SIG-M5 (cell line): ENCODE measurements around the gene CFAP100.

Experiments
- DNase-seq: peaks from one replicate; lab custom pipeline; 2025; lab: John Stamatoyannopoulos, UW

CFAP100 gene

DNA sequence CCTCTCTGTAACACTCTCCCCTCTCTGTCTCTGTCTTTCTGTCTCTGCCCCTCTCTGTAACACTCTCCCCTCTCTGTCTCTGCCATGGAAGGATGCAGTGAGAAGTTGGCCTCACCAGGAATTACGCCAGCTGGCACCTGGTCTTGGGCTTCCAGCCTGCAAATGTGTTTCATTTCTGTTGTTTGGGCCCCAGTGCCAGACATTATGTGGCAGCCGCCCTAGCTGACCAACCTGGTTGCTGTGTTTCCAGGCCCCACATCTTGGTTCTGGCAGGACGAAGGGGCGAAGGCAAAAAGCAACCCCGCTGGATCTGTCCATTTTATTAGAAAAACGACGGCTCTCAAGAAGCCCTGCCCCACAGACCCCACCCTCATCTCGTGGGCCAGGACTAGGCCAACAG is 86.2 kb downstream of the CFAP100 start:
- no peak for DNase-seq

DNA sequence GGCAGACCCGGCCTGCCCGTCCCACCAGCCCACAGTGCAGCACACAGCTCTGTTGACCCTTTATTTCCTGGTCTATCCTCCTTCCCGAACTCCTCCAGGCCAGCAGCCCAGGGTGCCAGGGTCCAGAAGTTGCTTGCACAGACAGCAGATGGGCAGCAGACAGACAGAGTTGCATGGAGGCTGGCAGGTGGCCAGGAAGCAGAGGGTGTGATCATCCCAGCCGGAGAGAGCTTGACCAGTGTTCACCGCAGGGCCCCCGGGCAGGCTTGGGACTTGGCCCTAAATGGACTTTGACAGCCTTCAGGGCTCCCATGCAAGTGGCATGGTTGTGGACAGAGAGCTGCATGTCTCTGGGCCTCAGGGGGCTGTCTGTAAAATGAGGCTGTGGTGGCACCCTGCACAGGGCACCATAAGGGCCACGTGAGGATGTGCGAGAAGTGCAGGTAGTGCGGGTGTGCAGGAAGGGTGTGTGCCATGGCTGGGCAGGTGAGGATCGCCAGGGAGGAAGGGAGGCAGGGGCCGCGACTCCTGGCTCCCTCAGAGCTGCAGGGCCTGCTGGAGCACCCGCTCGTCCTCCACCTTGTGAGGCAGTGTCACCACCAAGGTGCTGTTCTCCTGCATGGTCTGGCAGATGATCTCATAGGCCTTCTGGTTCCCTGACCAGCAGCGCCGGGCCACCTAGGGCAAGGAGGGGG is 87.2 kb downstream of the CFAP100 start:
- DNase-seq, result no peak

DNA sequence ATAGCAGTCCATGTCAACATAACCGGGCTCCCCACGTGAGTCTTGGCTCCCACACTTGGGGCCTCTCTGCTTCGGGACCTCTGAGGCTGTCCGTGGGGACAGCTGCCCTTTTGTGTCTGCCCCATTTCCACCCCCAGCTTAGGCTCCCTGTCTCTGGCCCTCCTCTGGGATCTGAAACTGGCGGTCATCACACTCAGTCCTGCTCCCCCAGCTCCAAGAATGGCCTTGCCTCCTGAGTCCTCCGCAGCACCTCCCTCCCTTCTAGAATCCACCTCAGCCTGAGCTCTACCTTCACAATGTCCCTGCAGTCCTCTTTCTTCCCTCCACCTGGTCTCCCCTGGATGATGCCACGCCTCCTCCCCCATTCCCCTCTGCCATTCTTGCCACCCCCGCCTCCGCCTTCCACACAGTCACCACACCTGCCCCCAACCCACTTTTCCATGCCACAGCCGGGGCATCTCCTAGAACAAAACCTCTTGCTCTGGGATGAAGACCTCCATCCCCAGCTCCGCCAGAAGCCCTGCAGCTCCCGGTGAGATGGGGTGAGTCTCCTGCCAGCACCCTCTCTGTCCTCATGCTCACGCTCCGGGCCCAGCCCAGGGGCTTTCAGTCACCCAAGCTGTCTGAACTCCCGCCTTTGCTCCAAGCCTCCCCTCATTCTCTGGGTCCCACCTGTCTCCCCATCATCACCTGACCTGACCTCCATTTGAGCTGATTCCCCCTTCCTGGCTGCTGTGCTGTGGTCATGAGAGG is 88.0 kb downstream of the CFAP100 start:
- DNase-seq, result no peak

DNA sequence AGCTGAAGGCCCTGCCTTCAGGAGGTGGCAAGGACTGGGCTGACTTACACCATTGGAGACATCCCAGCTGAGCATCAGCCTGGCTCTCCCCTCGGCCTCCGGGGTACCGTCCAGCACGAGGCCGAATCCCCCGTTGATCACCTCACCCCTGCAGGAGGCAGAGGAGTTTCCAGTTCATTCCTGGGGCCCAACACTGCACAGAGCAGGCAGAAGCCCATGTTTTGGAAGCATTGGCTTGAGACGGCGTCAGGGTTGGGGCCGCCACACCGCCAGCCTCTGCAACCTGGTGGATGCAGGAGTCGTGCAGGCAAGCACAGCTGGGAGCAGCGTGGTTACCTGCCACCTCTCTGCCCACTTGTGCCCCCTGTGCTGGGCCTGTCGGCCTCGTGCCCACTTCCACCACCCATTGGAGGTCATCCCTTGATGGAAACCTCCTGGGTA is 88.6 kb downstream of the CFAP100 start:
- no peak for DNase-seq

DNA sequence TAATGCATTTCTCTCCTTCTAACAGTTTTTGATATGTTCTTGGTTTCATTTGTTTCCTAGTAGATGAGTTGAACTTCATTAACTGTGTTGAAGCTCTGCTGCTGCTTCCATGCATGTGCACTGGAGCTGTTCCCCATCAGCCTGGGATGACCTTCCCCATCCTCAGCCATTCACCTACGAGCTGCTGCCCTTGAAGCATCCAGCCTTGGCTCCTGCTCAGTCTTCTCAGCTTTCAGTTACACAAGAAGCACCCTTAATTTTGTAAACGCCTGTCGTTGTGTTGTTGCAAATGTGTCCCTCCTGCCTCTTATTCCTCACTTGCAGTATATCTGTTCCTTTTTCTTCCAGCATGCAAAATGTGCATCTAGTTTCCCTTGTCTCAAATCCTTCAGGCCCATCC is 89.4 kb downstream of the CFAP100 start:
- DNase-seq, result no peak

DNA sequence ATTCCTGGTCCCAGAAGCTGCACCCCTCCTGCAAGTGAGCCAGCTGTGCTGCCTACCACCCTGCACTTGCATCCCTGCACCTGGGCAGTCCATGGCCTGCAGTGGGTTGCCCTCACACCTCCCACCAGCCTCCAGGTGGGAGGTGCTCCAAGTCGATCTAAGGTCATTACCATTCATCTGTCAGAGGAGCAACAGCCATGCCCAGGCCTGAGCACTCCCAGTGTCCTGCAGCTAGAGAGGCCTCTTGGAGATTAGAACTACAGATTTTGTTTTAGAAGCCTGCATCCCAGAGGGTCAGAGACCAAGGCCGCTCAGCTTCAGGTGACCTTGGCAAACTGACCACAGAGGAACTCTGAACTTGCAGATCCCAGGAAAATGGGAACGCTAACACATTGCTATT is 90.0 kb downstream of the CFAP100 start:
- no peak for DNase-seq

DNA sequence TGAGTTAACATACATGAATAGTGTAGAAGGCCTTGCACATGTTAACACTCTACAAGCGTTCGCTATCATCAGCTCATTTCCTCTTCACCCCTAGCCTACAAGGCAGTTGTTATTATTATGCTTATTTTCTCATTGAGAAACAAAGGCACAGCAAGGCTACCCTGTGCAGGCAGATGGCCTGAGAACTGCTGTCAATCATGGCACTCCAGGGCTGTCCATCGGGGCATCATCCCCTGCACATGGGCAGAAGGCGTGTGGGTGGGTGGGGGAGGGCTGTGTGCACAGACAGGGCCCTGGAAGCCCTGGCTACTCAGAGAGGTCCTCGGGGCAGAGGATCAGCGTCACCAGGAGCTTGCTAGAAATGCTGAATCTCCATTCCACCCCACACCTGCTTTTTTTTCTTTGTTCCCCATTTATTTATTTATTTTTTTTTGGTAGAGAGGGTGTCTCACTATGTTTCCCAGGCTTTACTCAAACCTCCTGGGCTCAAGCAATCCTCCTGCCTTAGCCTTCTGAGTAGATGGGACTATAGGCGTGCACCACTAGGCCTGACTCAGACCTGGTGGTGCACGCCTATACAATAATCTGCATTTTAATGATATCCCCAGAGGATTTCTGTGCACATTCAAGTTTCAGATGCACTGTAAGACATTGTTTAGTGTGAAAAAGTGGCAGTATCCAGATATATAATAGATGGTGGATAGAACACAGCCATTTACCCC is 90.6 kb downstream of the CFAP100 start:
- DNase-seq, result no peak

DNA sequence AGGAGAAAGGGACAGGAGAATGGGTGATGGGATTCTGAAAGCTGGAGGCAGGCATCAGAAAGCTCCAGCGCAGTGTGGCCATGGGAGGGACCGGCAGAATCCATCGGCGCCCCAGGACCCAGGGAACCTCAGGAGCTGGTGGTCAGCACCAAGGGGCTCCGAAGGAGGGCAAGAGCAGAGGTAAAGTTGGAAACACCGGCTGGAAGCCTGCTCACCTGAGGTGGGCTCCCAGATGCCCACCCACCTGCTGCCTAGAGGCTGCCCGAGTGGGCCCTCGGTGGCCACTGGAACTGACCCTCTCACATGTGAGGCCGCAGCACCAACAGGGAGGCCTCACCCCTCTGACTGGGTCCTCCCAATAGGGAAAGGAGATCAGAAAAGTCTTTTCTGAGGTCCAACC is 91.2 kb downstream of the CFAP100 start:
- DNase-seq, result no peak
